HCT116 (cell line): ENCODE measurements around the gene SLC22A2. TPM values are rescaled to one million over a fixed set of nuclear protein-coding genes. Genes with fewer than 3 reads are reported as not detected.

Source experiments
- ATAC-seq: fragments of 200-7000 bp; cut with Tn5 transposase; 2 replicates; pipeline ENCODE4 v1.9.1; 2020; ENCODE audit warnings: mild to moderate bottlenecking, moderate library complexity
- BruUV-seq: library from RNA; stranded (reverse); fragments of 400-500 nt; replicated peaks from 2 replicates; lab custom pipeline; 2021; lab: Mats Ljungman, UMichigan
- CTCF ChIA-PET: fragments of 300-600 bp; sonication (Branson Sonifier 250); formaldehyde crosslinking; loops from one replicate; lab custom pipeline; 2021; ENCODE audit warnings: antibody characterized with exemption; lab: Charles Lee
- POLR2A ChIA-PET: fragments of 300-600, 350-600 bp; sonication (Branson Sonifier 250); formaldehyde crosslinking; loops from one replicate; lab custom pipeline; 2021; ENCODE audit warnings: antibody characterized with exemption; lab: Charles Lee
- RAD21 ChIA-PET, 2 experiments: fragments of 300-600 bp; sonication (Branson Sonifier 250); formaldehyde crosslinking; loops; one replicate each; lab custom pipeline; 2023; ENCODE audit warnings: low total read pairs in 2 of 2; ENCODE audit not compliant: uncharacterized antibody in 2 of 2, unreplicated experiment in 2 of 2, low non-redundant PET in 1 of 2; lab: Charles Lee
- DNase-seq: peaks from one replicate; pipeline ENCODE4 v3.0.0-alpha.2; 2010; ENCODE audit warnings: low read depth, low spot score
- H2AFZ ChIP-seq: fragments of 200-600 bp; shearing (Covaris generic), sonication (generic); 2 replicates; pipeline ENCODE4 v1.6.1; 2017; ENCODE audit warnings: low read depth, mixed run types, mixed read lengths, antibody characterized with exemption, low read length; ENCODE audit not compliant: poor library complexity, severe bottlenecking
- H3K27ac ChIP-seq: 2 replicates; pipeline ENCODE4 v1.5.1; 2012; ENCODE audit warnings: low read depth, low read length
- H3K27me3 ChIP-seq: fragments of 200-600 bp; sonication (generic); 2 replicates; pipeline ENCODE4 v1.6.1; 2016; ENCODE audit warnings: mixed run types, low read length, mixed read lengths; ENCODE audit not compliant: insufficient read depth
- H3K36me3 ChIP-seq, 2 experiments: fragments of 200-500 bp in 1 of 2; fragments of 200-600 bp in 1 of 2; sonication (Bioruptor generic) in 1 of 2; sonication (generic) in 1 of 2; 2 replicates each; pipeline versions ENCODE4 v1.5.1 to v1.6.1; 2014 to 2016; ENCODE audit warnings: low read length in 2 of 2, inconsistent platforms in 1 of 2, mixed read lengths in 1 of 2, mixed run types in 1 of 2; ENCODE audit not compliant: insufficient read depth in 2 of 2, control insufficient read depth in 1 of 2
- H3K4me1 ChIP-seq, 2 experiments: fragments of 200-600 bp in 1 of 2; sonication (generic) in 1 of 2; 2 replicates each; pipeline versions ENCODE4 v1.5.1 to v1.6.1; 2012 to 2017; ENCODE audit warnings: low read length in 2 of 2, inconsistent platforms in 1 of 2, mild to moderate bottlenecking in 1 of 2, mixed read lengths in 1 of 2, mixed run types in 1 of 2, moderate library complexity in 1 of 2; ENCODE audit not compliant: insufficient read depth in 2 of 2, control insufficient read depth in 1 of 2
- H3K4me2 ChIP-seq: fragments of 200-600 bp; sonication (generic); 2 replicates; pipeline ENCODE4 v1.6.1; 2017; ENCODE audit warnings: mixed run types, low read length, mixed read lengths
- H3K4me3 ChIP-seq, 2 experiments: fragments of 200-600 bp in 1 of 2; sonication (generic) in 1 of 2; replicated peaks in 1 of 2; 2 replicates each; pipeline ENCODE4 v1.5.1; 2011 to 2016; ENCODE audit warnings: low read length in 2 of 2, control low read depth in 1 of 2, low read depth in 1 of 2, mild to moderate bottlenecking in 1 of 2, mixed read lengths in 1 of 2, mixed run types in 1 of 2
- H3K79me2 ChIP-seq: fragments of 200-600 bp; sonication (generic); 2 replicates; pipeline ENCODE4 v1.6.1; 2017; ENCODE audit warnings: mild to moderate bottlenecking, mixed run types, low read length, moderate library complexity, mixed read lengths; ENCODE audit not compliant: insufficient read depth
- H3K9ac ChIP-seq: fragments of 200-600 bp; sonication (generic); 2 replicates; pipeline ENCODE4 v1.6.1; 2016; ENCODE audit warnings: low read length, mixed read lengths
- H3K9me2 ChIP-seq: fragments of 200-600 bp; sonication (generic), shearing (Covaris generic); 2 replicates; pipeline ENCODE4 v1.6.1; 2017; ENCODE audit warnings: mixed run types, mild to moderate bottlenecking, moderate library complexity; ENCODE audit not compliant: insufficient read depth
- H3K9me3 ChIP-seq, 2 experiments: fragments of 200-500 bp in 1 of 2; fragments of 200-600 bp in 1 of 2; sonication (Bioruptor generic) in 1 of 2; sonication (generic) in 1 of 2; 2 replicates each; pipeline ENCODE4 v1.6.1; 2014 to 2017; ENCODE audit warnings: low read length in 2 of 2, mixed read lengths in 2 of 2, inconsistent platforms in 1 of 2, low read depth in 1 of 2, mild to moderate bottlenecking in 1 of 2, mixed run types in 1 of 2, moderate library complexity in 1 of 2; ENCODE audit not compliant: control insufficient read depth in 1 of 2, insufficient read depth in 1 of 2
- H4K20me1 ChIP-seq: fragments of 200-600 bp; sonication (generic), shearing (Covaris generic); 2 replicates; pipeline ENCODE4 v1.6.1; 2017; ENCODE audit warnings: mixed run types, mild to moderate bottlenecking, moderate library complexity; ENCODE audit not compliant: insufficient read depth
- ELF1 ChIP-seq: IDR thresholded peaks from 2 replicates; pipeline ENCODE4 v1.6.1; 2012; ENCODE audit warnings: low read depth, borderline replicate concordance
- EZH2phosphoT487 ChIP-seq: fragments of 200-600 bp; IDR thresholded peaks from 2 replicates; pipeline ENCODE4 v1.6.1; 2018; ENCODE audit warnings: antibody characterized with exemption, borderline replicate concordance
- YY1 ChIP-seq: IDR thresholded peaks from 2 replicates; pipeline ENCODE4 v1.6.1; 2011; ENCODE audit warnings: low read length, low read depth, moderate library complexity, mild to moderate bottlenecking; ENCODE audit not compliant: insufficient replicate concordance; ENCODE audit errors: extremely low read depth
- ZFX ChIP-seq: fragments of 450-650 bp; IDR thresholded peaks from 2 replicates; pipeline ENCODE4 v1.6.1; 2017
- intact Hi-C: fragments of 100-400 bp; cut with micrococcal nuclease; formaldehyde crosslinking; loops from 2 replicates; pipeline ENCODE4 v1.10.0; 2022
- total RNA-seq: library from RNA; stranded (reverse); gene quantifications from one replicate; pipeline ENCODE4 v1.2.1, GENCODE V29; 2021; ENCODE audit not compliant: unreplicated experiment
- TF ChIP-seq, protein P1 (sequence below): IDR thresholded peaks from 2 replicates; pipeline ENCODE4 v1.6.1; 2012

The SLC22A2 gene
- total RNA-seq, 1 experiment from 2014 or later, result not detected

- no peaks in the 10 kb centered on the region for H3K9me2 ChIP-seq
- TF ChIP-seq ZFX (no peak), ELF1 (no peak)
- TF ChIP-seq, protein P1, sequence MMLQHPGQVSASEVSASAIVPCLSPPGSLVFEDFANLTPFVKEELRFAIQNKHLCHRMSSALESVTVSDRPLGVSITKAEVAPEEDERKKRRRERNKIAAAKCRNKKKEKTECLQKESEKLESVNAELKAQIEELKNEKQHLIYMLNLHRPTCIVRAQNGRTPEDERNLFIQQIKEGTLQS, result no peak
- H3K4me1 ChIP-seq, result no peaks in the 10 kb centered on the region
- H3K9me3 ChIP-seq, result no peaks in the 10 kb centered on the region
- ChIA-PET POLR2A (no interaction called here), CTCF (no interaction called here), RAD21 (no interaction called here)
- H3K9ac ChIP-seq, result no peak overlapping the region
- intact Hi-C loops, result no loop called here
- BruUV-seq, result no TSS peak
- no peaks in the 10 kb centered on the region for H3K36me3 ChIP-seq
- no peaks in the 10 kb centered on the region for H3K79me2 ChIP-seq
- DNase-seq, result no peak
- no peak overlapping the region for H2AFZ ChIP-seq
- ATAC-seq, result no peak
- H3K4me2 ChIP-seq, result no peak overlapping the region
- H3K4me3 ChIP-seq, result no peak overlapping the region
- no peak overlapping the region for H3K27ac ChIP-seq
- no peaks in the 10 kb centered on the region for H3K27me3 ChIP-seq
- H4K20me1 ChIP-seq, result no peaks in the 10 kb centered on the region
Observed at GRCh38 chr6:160201061-160201460, 57.6 kb downstream of the SLC22A2 start.

DNA sequence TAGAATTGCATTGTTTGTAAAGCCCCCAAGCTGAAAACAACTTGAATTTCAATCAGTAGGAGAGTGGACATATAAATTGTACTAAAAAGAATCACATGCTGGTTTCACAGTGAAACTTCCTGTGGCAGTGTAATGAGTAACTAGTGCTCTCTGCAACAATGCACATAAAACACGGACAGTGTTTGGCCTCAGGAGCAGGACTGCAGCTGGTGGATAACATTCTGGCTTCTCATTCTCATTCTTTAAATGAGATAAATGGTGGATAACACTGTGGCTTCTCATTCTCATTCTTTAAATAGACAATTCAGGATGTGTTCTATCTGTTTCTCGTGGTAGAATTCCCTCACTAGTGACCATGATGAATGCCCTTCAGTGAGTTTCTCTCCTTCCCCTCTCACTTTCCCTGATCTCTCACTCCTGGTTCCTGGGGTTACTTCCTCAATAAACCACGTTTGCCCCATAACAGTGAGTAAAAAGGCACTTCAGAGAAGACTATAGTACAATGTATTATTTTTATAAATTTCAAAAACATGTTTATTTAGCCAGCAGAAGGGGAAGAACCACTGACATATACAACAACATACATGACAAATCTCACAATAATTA lies 59.9 kb downstream of the SLC22A2 start:
- no peak overlapping the region for H3K4me2 ChIP-seq
- intact Hi-C loops, result no loop called here
- no peak for DNase-seq

More for the DNA sequence above, 59.9 kb downstream of the SLC22A2 start:
- Histone ChIP-seq H4K20me1 (no peaks in the 10 kb centered on the region), H3K9me3 (0 out of 4 replicates have a peak, but pooled peaks cover 0 to 3% of the 10 kb centered on the region in 2 experiments), H3K27ac (no peak overlapping the region), H3K27me3 (no peaks in the 10 kb centered on the region), H3K9me2 (no peaks in the 10 kb centered on the region), H3K79me2 (no peaks in the 10 kb centered on the region), H3K4me1 (no peaks in the 10 kb centered on the region), H3K4me3 (no peak overlapping the region), H3K36me3 (no peaks in the 10 kb centered on the region), H2AFZ (no peak overlapping the region), H3K9ac (no peak overlapping the region)
- ChIA-PET CTCF (no interaction called here), RAD21 (no interaction called here), POLR2A (no interaction called here)
- TF ChIP-seq EZH2phosphoT487 (no peak), YY1 (no peak)
- no TSS peak for BruUV-seq
- ATAC-seq, result no peak
